Measurements from ENCODE around the gene TMEM120B.

TMEM120B gene

GRCh38 chr12:121810234-121810817 lies 97.8 kb downstream of the TMEM120B start:
- no peak for TF ChIP-seq ZFX (IDR thresholded peaks at IDR 0.05; ENCODE audit: borderline replicate concordance)
- TF ChIP-seq, protein P1, sequence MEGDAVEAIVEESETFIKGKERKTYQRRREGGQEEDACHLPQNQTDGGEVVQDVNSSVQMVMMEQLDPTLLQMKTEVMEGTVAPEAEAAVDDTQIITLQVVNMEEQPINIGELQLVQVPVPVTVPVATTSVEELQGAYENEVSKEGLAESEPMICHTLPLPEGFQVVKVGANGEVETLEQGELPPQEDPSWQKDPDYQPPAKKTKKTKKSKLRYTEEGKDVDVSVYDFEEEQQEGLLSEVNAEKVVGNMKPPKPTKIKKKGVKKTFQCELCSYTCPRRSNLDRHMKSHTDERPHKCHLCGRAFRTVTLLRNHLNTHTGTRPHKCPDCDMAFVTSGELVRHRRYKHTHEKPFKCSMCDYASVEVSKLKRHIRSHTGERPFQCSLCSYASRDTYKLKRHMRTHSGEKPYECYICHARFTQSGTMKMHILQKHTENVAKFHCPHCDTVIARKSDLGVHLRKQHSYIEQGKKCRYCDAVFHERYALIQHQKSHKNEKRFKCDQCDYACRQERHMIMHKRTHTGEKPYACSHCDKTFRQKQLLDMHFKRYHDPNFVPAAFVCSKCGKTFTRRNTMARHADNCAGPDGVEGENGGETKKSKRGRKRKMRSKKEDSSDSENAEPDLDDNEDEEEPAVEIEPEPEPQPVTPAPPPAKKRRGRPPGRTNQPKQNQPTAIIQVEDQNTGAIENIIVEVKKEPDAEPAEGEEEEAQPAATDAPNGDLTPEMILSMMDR (IDR thresholded peaks at IDR 0.05): no peak
- H3K27ac ChIP-seq: peak overlapping the region; percentile 52

DNA sequence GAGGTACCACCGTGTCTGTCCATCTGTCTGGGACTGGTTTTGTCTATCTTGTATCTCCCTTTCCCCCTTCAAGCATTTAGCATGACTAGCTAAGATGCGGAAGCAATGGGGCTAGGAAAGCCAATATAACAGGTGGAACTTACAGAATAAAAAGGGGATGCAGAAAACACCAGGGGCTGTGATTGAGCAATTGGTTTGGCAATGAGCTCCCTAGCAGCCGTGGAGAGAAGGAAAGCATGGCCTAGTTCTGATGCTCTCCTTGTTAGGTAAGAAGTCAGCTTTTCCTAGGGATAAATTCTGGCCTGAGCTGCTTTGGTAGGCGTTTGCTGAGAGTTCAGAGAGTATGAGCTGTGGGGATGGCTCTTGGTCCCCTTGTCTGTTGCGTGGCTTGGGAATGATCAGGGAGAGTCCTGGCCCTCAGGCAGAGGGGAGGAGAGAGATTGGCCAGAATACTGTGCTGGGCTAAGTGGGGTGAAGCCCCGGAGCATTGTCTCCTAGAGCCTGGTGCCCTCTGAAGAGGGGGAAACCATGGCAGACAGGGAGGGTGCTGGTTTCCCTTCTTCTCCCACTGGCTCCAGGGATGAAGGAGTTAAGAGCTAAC lies 98.4 kb downstream of the TMEM120B start:
- no peak for TF ChIP-seq ZFX (IDR thresholded peaks at IDR 0.05; ENCODE audit: borderline replicate concordance)
- TF ChIP-seq, protein P1 (IDR thresholded peaks at IDR 0.05): no peak
- H3K27ac ChIP-seq: peak overlapping the region; percentile 52

DNA sequence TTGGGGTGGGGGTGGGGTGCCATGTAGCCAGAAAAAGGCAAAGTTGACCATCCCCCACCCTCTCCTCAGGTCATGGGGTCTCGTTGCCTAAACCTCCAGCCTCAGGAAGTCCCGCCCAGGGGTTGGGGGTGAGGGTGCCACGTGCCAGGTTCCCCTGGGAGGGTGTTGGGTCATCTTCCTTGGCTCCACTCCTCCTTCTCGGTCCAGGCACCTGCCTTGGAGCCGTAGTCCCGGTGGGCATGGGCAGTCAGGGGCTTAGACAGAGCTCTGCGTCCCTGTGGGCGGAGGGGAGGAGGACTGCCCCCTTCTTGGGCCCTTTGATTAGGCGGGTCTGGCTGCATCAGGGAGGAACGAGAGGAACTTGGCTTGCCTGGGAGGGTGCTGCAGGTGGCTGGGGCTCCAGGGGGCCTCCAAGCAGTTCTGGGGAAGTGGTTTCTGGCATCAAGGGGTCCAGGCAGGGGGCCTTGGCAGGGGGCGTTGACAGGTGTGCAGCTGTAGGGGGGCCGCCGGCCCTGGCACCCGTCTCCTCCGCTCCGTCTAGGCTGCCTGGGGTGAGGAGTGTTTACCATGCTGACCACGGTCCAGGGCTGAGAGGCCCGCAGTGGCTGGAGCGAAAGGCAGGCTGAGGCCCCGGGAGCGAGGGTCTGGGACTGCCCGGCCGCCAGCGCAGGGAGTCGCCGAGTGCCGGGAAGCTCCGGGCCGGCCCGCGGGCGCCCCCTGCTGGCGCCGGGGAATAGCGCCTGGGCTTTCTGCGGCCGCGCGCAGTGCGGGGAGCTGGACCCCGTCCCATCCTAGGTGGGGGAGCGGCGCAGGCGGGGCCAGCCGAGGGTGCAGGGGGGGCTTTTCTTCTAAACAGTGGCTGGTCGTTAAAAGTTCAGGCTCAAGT lies 99.1 kb downstream of the TMEM120B start:
- TF ChIP-seq ZFX (IDR thresholded peaks at IDR 0.05; ENCODE audit: borderline replicate concordance): no peak
- TF ChIP-seq, protein P1 (IDR thresholded peaks at IDR 0.05): peak; percentile 100
- H3K27ac ChIP-seq: peak overlapping the region; percentile 52

DNA sequence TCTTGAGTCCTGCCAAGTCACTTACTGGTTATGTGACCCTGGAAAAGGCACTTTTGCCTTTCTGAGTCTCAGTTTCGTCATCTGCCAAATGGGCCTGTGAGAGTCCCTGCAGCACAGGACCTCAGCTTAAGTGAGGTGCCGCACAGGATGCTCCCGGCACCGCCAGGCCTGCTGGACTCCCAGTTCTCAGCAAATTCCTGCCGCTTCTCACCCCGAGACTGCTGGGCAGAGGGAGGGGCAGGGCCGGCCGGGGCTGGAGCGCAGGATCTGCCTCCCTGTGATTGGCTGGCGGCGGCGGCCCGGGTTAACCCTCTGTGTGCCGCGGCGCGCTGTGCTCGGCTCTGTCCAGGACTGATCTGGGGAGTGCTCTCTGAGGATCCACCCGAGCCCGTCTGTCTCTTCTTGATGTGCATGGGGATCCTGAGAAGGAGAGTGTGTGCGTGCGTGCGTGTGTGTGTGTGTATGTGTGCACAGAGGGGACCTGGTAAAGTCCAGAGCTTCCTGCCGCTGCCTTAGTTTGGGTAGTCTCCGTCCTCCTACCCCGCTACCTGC lies 99.8 kb downstream of the TMEM120B start:
- TF ChIP-seq ZFX (IDR thresholded peaks at IDR 0.05; ENCODE audit: borderline replicate concordance): no peak
- TF ChIP-seq, protein P1 (IDR thresholded peaks at IDR 0.05): peak; percentile 32
- H3K27ac ChIP-seq: peak overlapping the region; percentile 52

- TF ChIP-seq, protein P1 (IDR thresholded peaks at IDR 0.05): no peak
- TF ChIP-seq ZFX (IDR thresholded peaks at IDR 0.05; ENCODE audit: borderline replicate concordance): no peak
- peak overlapping the region; percentile 52; the same call in 1 of the 2 replicates for H3K27ac ChIP-seq
Observed at GRCh38 chr12:121812921-121813896, 100.7 kb downstream of the TMEM120B start.

GRCh38 chr12:121813951-121814350 lies 101.4 kb downstream of the TMEM120B start:
- no peak for TF ChIP-seq ZFX (IDR thresholded peaks at IDR 0.05; ENCODE audit: borderline replicate concordance)
- TF ChIP-seq, protein P1 (IDR thresholded peaks at IDR 0.05): no peak
- peak overlapping the region; percentile 52; the same call in 1 of the 2 replicates for H3K27ac ChIP-seq

Data from 22Rv1 (cell line).